ENCODE measurements around the gene TRIM39. TPM values are rescaled to one million over a fixed set of nuclear protein-coding genes. Genes with fewer than 3 reads are reported as not detected.

TRIM39 gene
- total and polyA plus RNA-seq, 9 of the 15 experiments (the other 6 are each of a cell fraction or from before 2014, with no cell fraction given): 5.6 to 17.7 (median 12.8) TPM

- no peak for TF ChIP-seq HNRNPUL1 (IDR thresholded peaks at IDR 0.05; ENCODE audit: low read length)
- TF ChIP-seq, protein P1, sequence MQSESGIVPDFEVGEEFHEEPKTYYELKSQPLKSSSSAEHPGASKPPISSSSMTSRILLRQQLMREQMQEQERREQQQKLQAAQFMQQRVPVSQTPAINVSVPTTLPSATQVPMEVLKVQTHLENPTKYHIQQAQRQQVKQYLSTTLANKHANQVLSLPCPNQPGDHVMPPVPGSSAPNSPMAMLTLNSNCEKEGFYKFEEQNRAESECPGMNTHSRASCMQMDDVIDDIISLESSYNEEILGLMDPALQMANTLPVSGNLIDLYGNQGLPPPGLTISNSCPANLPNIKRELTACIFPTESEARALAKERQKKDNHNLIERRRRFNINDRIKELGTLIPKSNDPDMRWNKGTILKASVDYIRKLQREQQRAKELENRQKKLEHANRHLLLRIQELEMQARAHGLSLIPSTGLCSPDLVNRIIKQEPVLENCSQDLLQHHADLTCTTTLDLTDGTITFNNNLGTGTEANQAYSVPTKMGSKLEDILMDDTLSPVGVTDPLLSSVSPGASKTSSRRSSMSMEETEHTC (IDR thresholded peaks at IDR 0.05): no peak
- TF ChIP-seq ESRRA (IDR thresholded peaks at IDR 0.05; ENCODE audit: borderline replicate concordance, low read depth): no peak
- no peak for TF ChIP-seq SAFB (IDR thresholded peaks at IDR 0.05; ENCODE audit: borderline replicate concordance, low read depth, low read length)
- no peak for TF ChIP-seq ZNF696 (CRISPR knock-in tag; conservative IDR thresholded peaks at IDR 0.05)
- no peak for TF ChIP-seq POU5F1 (IDR thresholded peaks at IDR 0.05; ENCODE audit: borderline replicate concordance, low read depth, low read length, partially characterized antibody)
- no peak for TF ChIP-seq SIX5 (IDR thresholded peaks at IDR 0.05; ENCODE audit: borderline replicate concordance in 1 of 2, insufficient read depth in 1 of 2, low read depth in 1 of 2, low read length in 2 of 2)
- no peak for TF ChIP-seq ZNF589 (CRISPR knock-in tag; IDR thresholded peaks at IDR 0.05; ENCODE audit: low read depth)
- TF ChIP-seq ATF7 (IDR thresholded peaks at IDR 0.05): no peak
- peak; percentile 54; the same call in 1 of the 2 replicates for TF ChIP-seq FOSL1 (tag; conservative IDR thresholded peaks at IDR 0.05)
- TF ChIP-seq E2F1 (CRISPR knock-in tag; IDR thresholded peaks at IDR 0.05): no peak
- no peak for TF ChIP-seq BCL6 (CRISPR knock-in tag; IDR thresholded peaks at IDR 0.05)
- no peak for TF ChIP-seq CREBBP (IDR thresholded peaks at IDR 0.05; ENCODE audit: low read depth, low read length)
- no peak for TF ChIP-seq KHSRP (IDR thresholded peaks at IDR 0.05)
- TF ChIP-seq RAD51 (IDR thresholded peaks at IDR 0.05; ENCODE audit: borderline replicate concordance, low read depth): no peak
- TF ChIP-seq NR3C1 (CRISPR knock-in tag; IDR thresholded peaks at IDR 0.05): no peak
- TF ChIP-seq ZBTB5 (IDR thresholded peaks at IDR 0.05): peak; percentile 86
- TF ChIP-seq SUPT5H (IDR thresholded peaks at IDR 0.05): no peak
- TF ChIP-seq DPF2 (IDR thresholded peaks at IDR 0.05): peak; percentile 57
- peak; percentile 32 for TF ChIP-seq POLR2B (IDR thresholded peaks at IDR 0.05; ENCODE audit: low read depth, partially characterized antibody)
- no peak for TF ChIP-seq FUS (optimal IDR thresholded peaks at IDR 0.05; ENCODE audit: low read depth, low read length)
- no peak for TF ChIP-seq ZNF780A (CRISPR knock-in tag; IDR thresholded peaks at IDR 0.05)
- no peak for TF ChIP-seq BRF1 (IDR thresholded peaks at IDR 0.05; ENCODE audit: borderline replicate concordance, extremely low read depth, insufficient read length)
These were observed 3.9 kb upstream of the TRIM39 start (continued) for GRCh38 chr6:30322527-30323501.
